ENCODE data around the gene CAMK4.
"Not testable (repeated sequence)": the region's sequence is repeated elsewhere in the genome, so short reads cannot be mapped to it uniquely, and the experiment has no call there.

CAMK4 gene

GRCh38 chr5:111295649-111296048, 71.5 kb downstream of the CAMK4 start:
- no peak for DNase-seq (ENCODE audit: low read depth)
- H3K4me3 ChIP-seq (ENCODE audit: control insufficient read depth, low read depth, low read length), result no peak overlapping the region
- TF ChIP-seq CTCF (IDR thresholded peaks at IDR 0.05; ENCODE audit: control insufficient read depth, insufficient read depth, low read depth, low read length, missing control alignments), result no peak

- DNase-seq (ENCODE audit: low read depth), result no peak
- H3K4me3 ChIP-seq (ENCODE audit: control insufficient read depth, low read depth, low read length), result no peak overlapping the region
- no peak for TF ChIP-seq CTCF (IDR thresholded peaks at IDR 0.05; ENCODE audit: control insufficient read depth, insufficient read depth, low read depth, low read length, missing control alignments)
These were observed 72.4 kb downstream of the CAMK4 start for GRCh38 chr5:111296570-111296969.

- no peak overlapping the region for H3K4me3 ChIP-seq (ENCODE audit: control insufficient read depth, low read depth, low read length)
These were observed 74.9 kb downstream of the CAMK4 start for GRCh38 chr5:111299067-111299481.

GRCh38 chr5:111299831-111300432, 75.7 kb downstream of the CAMK4 start:
- no peak overlapping the region for H3K4me3 ChIP-seq (ENCODE audit: control insufficient read depth, low read depth, low read length)
- no peak for DNase-seq (ENCODE audit: low read depth)
- TF ChIP-seq CTCF (IDR thresholded peaks at IDR 0.05; ENCODE audit: control insufficient read depth, insufficient read depth, low read depth, low read length, missing control alignments), result no peak

More at GRCh38 chr5:111299067-111299481, 74.9 kb downstream of the CAMK4 start:
- no peak for DNase-seq (ENCODE audit: low read depth)
- TF ChIP-seq CTCF (IDR thresholded peaks at IDR 0.05; ENCODE audit: control insufficient read depth, insufficient read depth, low read depth, low read length, missing control alignments), result no peak

- no peak for TF ChIP-seq CTCF (IDR thresholded peaks at IDR 0.05; ENCODE audit: control insufficient read depth, insufficient read depth, low read depth, low read length, missing control alignments)
- H3K4me3 ChIP-seq (ENCODE audit: control insufficient read depth, low read depth, low read length), result no peak overlapping the region
- no peak for DNase-seq (ENCODE audit: low read depth)
These were observed 77.1 kb downstream of the CAMK4 start for GRCh38 chr5:111301264-111301663.

- not testable (repeated sequence) for DNase-seq (ENCODE audit: low read depth)
These were observed 77.9 kb downstream of the CAMK4 start for GRCh38 chr5:111302043-111302442.

GRCh38 chr5:111308951-111309350, 84.8 kb downstream of the CAMK4 start:
- TF ChIP-seq CTCF (IDR thresholded peaks at IDR 0.05; ENCODE audit: control insufficient read depth, insufficient read depth, low read depth, low read length, missing control alignments), result no peak
- DNase-seq (ENCODE audit: low read depth), result no peak
- no peak overlapping the region for H3K4me3 ChIP-seq (ENCODE audit: control insufficient read depth, low read depth, low read length)

More at GRCh38 chr5:111302043-111302442, 77.9 kb downstream of the CAMK4 start:
- H3K4me3 ChIP-seq (ENCODE audit: control insufficient read depth, low read depth, low read length), result not testable (repeated sequence)
